ENCODE measurements around the gene ARMS2.

GRCh38 chr10:122419876-122420623 is 34.4 kb upstream of the ARMS2 start:
- no peak for TF ChIP-seq CTCF (IDR thresholded peaks at IDR 0.05; ENCODE audit: low read length)
- no peak for TF ChIP-seq EZH2 (IDR thresholded peaks at IDR 0.05; ENCODE audit: borderline replicate concordance, low read length)

Measured in OCI-LY1 (cell line).